ENCODE measurements around the gene PRDX5. TPM values are rescaled to one million over a fixed set of nuclear protein-coding genes. Genes with fewer than 3 reads are reported as not detected.

PRDX5 gene
- total and polyA plus RNA-seq, 9 of the 15 experiments (the other 6 are each of a cell fraction or from before 2014, with no cell fraction given), result 40.8 to 327 (median 204) TPM

GRCh38 chr11:64334764-64335735, 17.1 kb downstream of the PRDX5 start (continued):
- TF ChIP-seq XRCC3 (IDR thresholded peaks at IDR 0.05) (no peak), RREB1 (CRISPR knock-in tag; IDR thresholded peaks at IDR 0.05) (no peak), CBFA2T2 (conservative IDR thresholded peaks at IDR 0.05) (peak; percentile 99), MBD2 (IDR thresholded peaks at IDR 0.05; ENCODE audit: borderline replicate concordance, low read depth) (peak; percentile 88), FOS (IDR thresholded peaks at IDR 0.05; ENCODE audit: extremely low read depth, insufficient read length) (peak; percentile 69), MTA2 (IDR thresholded peaks at IDR 0.05; ENCODE audit: low read depth) (peak; percentile 94), MYC (IDR thresholded peaks at IDR 0.05; ENCODE audit: low read depth, low read length) (peak; percentile 78), MYC (CRISPR knock-in tag; IDR thresholded peaks at IDR 0.05; ENCODE audit: borderline replicate concordance, low read depth) (no peak), RAD21 (CRISPR knock-in tag; conservative IDR thresholded peaks at IDR 0.05 in 1 of 2, IDR thresholded peaks at IDR 0.05 in 1 of 2) (peak; percentile 18 to 24; a peak in 2 of 4 replicates), KLF16 (IDR thresholded peaks at IDR 0.05) (peak; percentile 98), ZNF609 (CRISPR knock-in tag; IDR thresholded peaks at IDR 0.05; ENCODE audit: borderline replicate concordance) (peak; percentile 95; the same call in 1 of the 2 replicates), SMARCA5 (IDR thresholded peaks at IDR 0.05) (peak; percentile 98), MLX (CRISPR knock-in tag; conservative IDR thresholded peaks at IDR 0.05) (no peak), MITF (IDR thresholded peaks at IDR 0.05) (peak; percentile 87)
